OCI-LY1 (cell line): ENCODE measurements around the gene RAVER1.
"Not testable (repeated sequence)": the region's sequence is repeated elsewhere in the genome, so short reads cannot be mapped to it uniquely, and the experiment has no call there.

Experiments used
- H2AFZ ChIP-seq: fragments of 200-600 bp; sonication (generic), shearing (Covaris generic); 2 replicates; pipeline ENCODE4 v1.6.0; 2014; ENCODE audit warnings: antibody characterized with exemption, mild to moderate bottlenecking, low read length
- H3F3A ChIP-seq: fragments of 200-600 bp; sonication (generic), shearing (Covaris generic); 2 replicates; pipeline ENCODE4 v1.6.0; 2014; ENCODE audit warnings: mild to moderate bottlenecking, antibody characterized with exemption, low read length, moderate library complexity; ENCODE audit not compliant: insufficient read depth
- H3K27ac ChIP-seq: fragments of 200-600 bp; sonication (generic); 2 replicates; pipeline ENCODE4 v1.5.1; 2014; ENCODE audit warnings: low read length, mixed run types, mild to moderate bottlenecking, low read depth; ENCODE audit not compliant: poor library complexity, severe bottlenecking
- H3K27me3 ChIP-seq: fragments of 200-600 bp; sonication (generic); 2 replicates; pipeline ENCODE4 v1.6.0; 2014; ENCODE audit warnings: antibody characterized with exemption, mild to moderate bottlenecking, low read length, moderate library complexity; ENCODE audit not compliant: insufficient read depth
- H3K36me3 ChIP-seq: fragments of 200-600 bp; sonication (generic); 2 replicates; pipeline ENCODE4 v1.6.1; 2014; ENCODE audit warnings: mild to moderate bottlenecking, antibody characterized with exemption, low read length, moderate library complexity, mixed read lengths; ENCODE audit not compliant: insufficient read depth
- H3K4me1 ChIP-seq: fragments of 200-600 bp; sonication (generic); 2 replicates; pipeline ENCODE4 v1.5.1; 2014; ENCODE audit warnings: mild to moderate bottlenecking, low read length, moderate library complexity; ENCODE audit not compliant: insufficient read depth, severe bottlenecking
- H3K4me2 ChIP-seq: fragments of 200-600 bp; sonication (generic), shearing (Covaris generic); 2 replicates; pipeline ENCODE4 v1.6.1; 2014; ENCODE audit warnings: low read length
- H3K4me3 ChIP-seq: fragments of 200-600 bp; sonication (generic); 2 replicates; pipeline ENCODE4 v1.5.1; 2014; ENCODE audit warnings: low read length, low read depth, mild to moderate bottlenecking, mixed read lengths; ENCODE audit not compliant: poor library complexity, severe bottlenecking
- H3K79me2 ChIP-seq: fragments of 200-600 bp; shearing (Covaris generic); 2 replicates; pipeline ENCODE4 v1.6.1; 2016; ENCODE audit warnings: mixed run types, low read length, mixed read lengths; ENCODE audit not compliant: insufficient read depth
- H3K9ac ChIP-seq: fragments of 200-600 bp; sonication (generic), shearing (Covaris generic); 2 replicates; pipeline ENCODE4 v1.6.1; 2014; ENCODE audit warnings: mild to moderate bottlenecking, low read length, mixed read lengths
- H3K9me2 ChIP-seq: fragments of 200-600 bp; sonication (generic), shearing (Covaris generic); 2 replicates; pipeline ENCODE4 v1.6.1; 2014; ENCODE audit warnings: low read depth, mild to moderate bottlenecking, low read length, mixed read lengths
- H3K9me3 ChIP-seq: fragments of 200-600 bp; shearing (Covaris generic); 2 replicates; pipeline ENCODE4 v1.6.1; 2014; ENCODE audit warnings: low read length, mixed read lengths
- H4K20me1 ChIP-seq: fragments of 200-600 bp; sonication (generic), shearing (Covaris generic); 2 replicates; pipeline ENCODE4 v1.6.0; 2016; ENCODE audit warnings: mild to moderate bottlenecking, low read length; ENCODE audit not compliant: insufficient read depth
- CTCF ChIP-seq: fragments of 200-600 bp; sonication (generic), shearing (Covaris generic); IDR thresholded peaks from 2 replicates; pipeline ENCODE4 v1.5.1; 2017; ENCODE audit warnings: mild to moderate bottlenecking, antibody characterized with exemption, low read length, moderate library complexity, mixed read lengths
- EZH2 ChIP-seq: fragments of 200-600 bp; sonication (generic), shearing (Covaris generic); IDR thresholded peaks from 2 replicates; pipeline ENCODE4 v1.8.0; 2017; ENCODE audit warnings: borderline replicate concordance, mixed run types, mild to moderate bottlenecking, antibody characterized with exemption, low read length, moderate library complexity, mixed read lengths

Gene RAVER1

DNA sequence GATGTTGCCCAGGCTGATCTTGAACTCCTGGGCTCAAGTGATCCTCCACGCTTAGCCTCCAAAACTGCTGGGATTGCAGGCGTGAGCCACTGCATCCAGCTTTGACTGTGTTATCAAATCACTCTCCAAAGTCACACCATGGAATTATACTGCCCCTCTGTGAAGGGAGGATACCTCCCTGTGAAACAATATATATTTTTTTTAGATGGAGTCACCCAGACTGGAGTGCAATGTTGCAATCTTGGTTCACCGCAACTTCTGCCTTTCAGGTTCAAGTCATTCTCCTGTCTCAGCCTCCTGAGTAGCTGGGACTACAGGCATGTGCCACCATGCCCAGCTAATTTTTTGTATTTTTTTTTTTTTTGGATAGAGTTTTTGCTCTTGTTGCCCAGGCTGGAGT is 39.4 kb upstream of the RAVER1 start:
- Histone ChIP-seq H3F3A (no peaks in the 10 kb centered on the region), H4K20me1 (no peaks in the 10 kb centered on the region), H3K4me3 (no peak overlapping the region), H3K4me1 (no peaks in the 10 kb centered on the region), H3K4me2 (no peak overlapping the region), H2AFZ (no peak overlapping the region), H3K9me3 (no peaks in the 10 kb centered on the region), H3K36me3 (peaks cover 61% of the 10 kb centered on the region), H3K27me3 (no peaks in the 10 kb centered on the region), H3K27ac (no peak overlapping the region), H3K9me2 (no peaks in the 10 kb centered on the region), H3K79me2 (no peaks in the 10 kb centered on the region), H3K9ac (no peak overlapping the region)
- TF ChIP-seq EZH2: no peak
- TF ChIP-seq CTCF: no peak

GRCh38 chr19:10368101-10368803 is 34.9 kb upstream of the RAVER1 start:
- no peaks in the 10 kb centered on the region for H3K9me2 ChIP-seq
- no peak overlapping the region for H2AFZ ChIP-seq
- H3K9me3 ChIP-seq: no peaks in the 10 kb centered on the region
- no peak overlapping the region for H3K27ac ChIP-seq
- H3F3A ChIP-seq: no peaks in the 10 kb centered on the region
- no peaks in the 10 kb centered on the region for H3K79me2 ChIP-seq
- H4K20me1 ChIP-seq: no peaks in the 10 kb centered on the region
- H3K4me2 ChIP-seq: no peak overlapping the region
- H3K4me3 ChIP-seq: no peak overlapping the region
- no peak for TF ChIP-seq CTCF
- TF ChIP-seq EZH2: no peak
- peaks cover 85% of the 10 kb centered on the region for H3K36me3 ChIP-seq
- no peaks in the 10 kb centered on the region for H3K4me1 ChIP-seq
- no peaks in the 10 kb centered on the region for H3K27me3 ChIP-seq
- H3K9ac ChIP-seq: no peak overlapping the region

DNA sequence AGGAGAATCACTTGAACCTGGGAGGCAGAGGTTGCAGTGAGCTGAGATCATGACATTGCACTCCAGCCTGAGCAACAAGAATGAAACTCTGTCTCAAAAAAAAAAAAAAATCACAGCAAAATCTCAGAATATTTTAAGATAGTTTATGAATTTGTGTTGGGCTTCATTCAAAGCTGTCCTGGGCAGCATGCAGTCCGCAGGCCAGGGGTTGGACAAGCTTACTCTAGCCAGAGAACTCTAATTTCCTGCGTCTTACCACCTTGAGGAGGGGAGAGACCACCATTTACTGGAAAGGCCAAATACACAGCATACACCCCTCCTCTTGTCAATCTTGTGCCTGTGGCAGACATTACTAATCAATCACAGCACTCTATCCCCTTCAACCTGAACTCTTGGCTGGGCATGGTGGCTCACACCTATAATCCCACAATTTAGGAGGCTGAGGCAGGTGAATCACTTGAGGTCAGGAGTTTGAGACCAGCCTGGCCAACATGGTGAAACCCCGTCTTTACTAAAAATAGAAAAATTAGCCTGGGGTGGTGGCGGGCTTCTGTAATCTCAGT is 33.7 kb upstream of the RAVER1 start:
- H3F3A ChIP-seq, H3K9me2 ChIP-seq, H3K4me3 ChIP-seq, H3K9me3 ChIP-seq, H3K4me2 ChIP-seq, H2AFZ ChIP-seq, H3K9ac ChIP-seq, H3K79me2 ChIP-seq, H3K27ac ChIP-seq, H3K27me3 ChIP-seq, H4K20me1 ChIP-seq, H3K4me1 ChIP-seq: not testable (repeated sequence)
- H3K36me3 ChIP-seq: peaks cover 90% of the 10 kb centered on the region

DNA sequence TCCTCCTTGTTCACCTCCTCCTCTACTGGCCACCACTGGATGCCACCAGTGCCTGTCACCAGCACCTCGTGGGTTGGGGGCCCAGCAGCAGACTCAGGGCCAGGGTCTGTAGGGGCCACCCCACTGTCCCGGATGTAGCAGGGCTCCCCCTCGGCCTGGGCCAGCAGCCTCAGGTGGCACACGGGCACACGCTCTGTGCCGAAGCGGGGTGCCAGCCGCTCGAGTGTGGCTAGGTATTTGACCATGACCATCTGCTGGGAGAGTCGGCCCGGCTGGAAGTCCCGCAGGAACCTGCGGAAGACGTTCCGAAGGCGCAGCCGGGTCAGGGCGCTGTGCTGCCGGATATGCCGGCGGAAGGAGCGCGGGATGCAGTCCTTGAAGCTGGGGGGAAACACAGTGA is 32.2 kb upstream of the RAVER1 start:
- Histone ChIP-seq H3K9me3 (no peaks in the 10 kb centered on the region), H3K27ac (no peak overlapping the region), H3K4me2 (no peak overlapping the region), H3K79me2 (no peaks in the 10 kb centered on the region), H3F3A (no peaks in the 10 kb centered on the region), H3K9me2 (no peaks in the 10 kb centered on the region), H3K9ac (no peak overlapping the region), H3K36me3 (peaks cover 91% of the 10 kb centered on the region), H3K27me3 (no peaks in the 10 kb centered on the region), H3K4me3 (no peak overlapping the region), H3K4me1 (no peaks in the 10 kb centered on the region), H4K20me1 (no peaks in the 10 kb centered on the region), H2AFZ (no peak overlapping the region)
- no peak for TF ChIP-seq EZH2
- no peak for TF ChIP-seq CTCF
